ENCODE data around the gene HDAC7. TPM values are rescaled to one million over a fixed set of nuclear protein-coding genes. Genes with fewer than 3 reads are reported as not detected.

The HDAC7 gene
- total RNA-seq, 2 experiments from 2014 or later, result 180 to 207 TPM

DNA sequence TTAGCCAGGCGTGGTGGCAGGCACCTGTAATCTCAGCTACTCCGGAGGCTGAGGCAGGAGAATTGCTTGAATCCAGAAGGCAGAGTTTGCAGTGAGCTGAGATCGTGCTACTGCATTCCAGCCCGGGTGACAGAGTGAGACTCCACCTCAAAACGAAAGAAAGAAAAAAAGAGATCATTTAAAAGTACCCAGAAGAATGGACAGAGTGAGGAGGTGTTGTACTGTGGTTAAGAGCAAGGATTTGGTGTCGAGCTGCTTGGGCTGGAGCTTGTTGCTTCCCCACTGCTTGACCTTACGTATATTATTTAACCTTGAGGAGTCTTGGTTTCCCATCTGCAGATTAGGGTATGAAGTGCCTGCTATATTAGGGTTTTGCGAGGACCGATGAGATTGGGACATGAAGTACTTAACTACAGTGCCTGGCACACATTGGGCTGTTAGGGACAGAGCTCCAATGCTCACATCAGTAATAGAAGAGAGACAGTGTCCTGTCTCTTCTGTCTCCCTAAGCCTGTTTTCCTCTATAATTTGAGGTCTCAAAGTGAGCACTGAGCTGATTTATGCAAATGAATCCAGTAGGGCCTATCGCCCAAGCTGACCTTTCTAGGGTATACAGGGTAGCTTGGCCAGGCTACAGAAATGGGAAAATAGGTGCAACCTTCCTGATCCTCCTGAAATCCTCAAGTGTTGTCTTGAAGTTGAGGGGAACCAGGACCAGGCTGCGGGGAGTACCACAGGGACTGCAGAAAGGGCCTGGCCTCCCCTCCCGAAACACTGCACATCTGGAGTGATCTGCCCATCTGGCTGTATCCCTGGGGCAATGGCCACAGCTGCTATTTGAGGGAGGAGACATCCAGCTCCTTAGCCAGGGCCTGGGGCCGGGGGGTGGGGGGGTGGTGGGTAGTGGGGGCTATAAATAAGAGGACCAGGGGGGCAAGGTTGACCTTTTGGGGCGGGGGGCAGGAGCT lies 8.6 kb upstream of the HDAC7 start:
- no peak for ATAC-seq
- Mint-ChIP-seq H3K4me1 (ENCODE audit: low read depth) (peaks cover 89% of the 10 kb centered on the region), H3K4me3 (no peak overlapping the region)

DNA sequence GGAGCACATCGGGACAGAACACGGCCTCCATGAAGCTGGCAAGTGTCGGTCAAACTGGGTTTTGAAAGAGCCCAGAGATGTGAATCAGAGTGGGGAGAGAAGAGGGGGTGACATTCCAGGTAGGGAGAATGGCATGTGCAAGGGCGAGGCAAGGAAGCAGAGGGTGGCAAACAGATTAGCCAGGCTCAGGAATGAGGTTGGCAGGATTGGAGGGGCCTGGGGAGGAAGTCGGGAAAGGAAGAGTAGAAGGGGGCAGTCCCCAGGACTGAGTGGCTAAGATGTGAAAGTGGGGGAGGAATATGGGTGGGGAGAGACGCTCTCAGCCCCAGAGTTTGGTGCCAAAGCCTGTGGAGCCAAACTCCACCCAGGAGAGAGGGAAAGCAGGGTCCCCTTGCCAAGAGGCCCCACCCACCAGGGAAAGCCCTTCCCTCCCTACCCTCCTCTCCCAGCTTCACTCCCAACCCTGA lies 5.5 kb upstream of the HDAC7 start:
- DNase-seq (no peak), ATAC-seq (no peak)
- H3K9me3 Mint-ChIP-seq (ENCODE audit: insufficient read depth), result no peaks in the 10 kb centered on the region
- no peaks in the 10 kb centered on the region for H3K27me3 Mint-ChIP-seq (ENCODE audit: low read depth)
- ChIA-PET CTCF (interaction anchor here (1.2 to 21.0 kb wide), 4 partner anchors 8 to 59 kb away, joined by 3 to 1049 read pairs (median 14); partner anchors contain the start of gene HDAC7), POLR2A (interaction anchor here (0.9 to 2.1 kb wide), 4 partner anchors 8 to 17 kb away, joined by 3 to 14 read pairs (median 10); no protein-coding TSS in a partner anchor)
- peaks cover 85% of the 10 kb centered on the region for H3K4me1 Mint-ChIP-seq (ENCODE audit: low read depth)
- H3K27ac Mint-ChIP-seq, result peak overlapping the region; percentile 90
- no peak overlapping the region for H3K4me3 Mint-ChIP-seq
- H3K36me3 Mint-ChIP-seq (ENCODE audit: low read depth), result no peaks in the 10 kb centered on the region

More for the DNA sequence above, 8.6 kb upstream of the HDAC7 start:
- ChIA-PET POLR2A (interaction anchor here (0.6 to 16.4 kb wide), 3 partner anchors 10 to 134 kb away, joined by 3 to 642 read pairs (median 4); partner anchors contain the start of gene HDAC7), CTCF (interaction anchor here (0.9 to 21.0 kb wide), 4 partner anchors 10 to 113 kb away, joined by 3 to 1049 read pairs (median 26); partner anchors contain the start of gene HDAC7)
- Mint-ChIP-seq H3K9me3 (ENCODE audit: insufficient read depth) (no peaks in the 10 kb centered on the region), H3K36me3 (ENCODE audit: low read depth) (no peaks in the 10 kb centered on the region), H3K27me3 (ENCODE audit: low read depth) (no peaks in the 10 kb centered on the region), H3K27ac (peak overlapping the region; percentile 71)
- DNase-seq, result no peak

DNA sequence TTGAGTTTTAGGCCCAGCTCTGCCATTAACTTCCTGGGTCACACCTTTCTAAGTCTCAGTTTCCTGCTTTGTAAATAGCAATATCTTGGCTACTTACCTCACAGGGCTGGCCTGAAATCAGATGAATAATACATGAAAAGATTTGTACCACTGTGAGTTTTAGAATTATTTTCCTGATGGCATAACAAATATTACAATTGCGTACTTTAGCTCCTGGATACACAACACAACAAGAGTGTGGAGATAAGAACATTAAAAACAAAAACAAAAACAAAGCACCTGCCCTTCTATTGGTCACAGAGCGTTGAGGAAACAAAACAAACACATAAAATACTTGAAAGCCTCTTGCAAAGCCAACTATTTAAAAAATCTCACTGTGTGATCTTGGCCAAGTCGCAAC lies 4.9 kb upstream of the HDAC7 start:
- Mint-ChIP-seq H3K4me3 (no peak overlapping the region), H3K27me3 (ENCODE audit: low read depth) (no peaks in the 10 kb centered on the region), H3K36me3 (ENCODE audit: low read depth) (no peaks in the 10 kb centered on the region), H3K4me1 (ENCODE audit: low read depth) (peaks cover 83% of the 10 kb centered on the region), H3K9me3 (ENCODE audit: insufficient read depth) (no peaks in the 10 kb centered on the region), H3K27ac (peak overlapping the region; percentile 90)
- no peak for DNase-seq
- ChIA-PET CTCF (interaction anchor here (0.9 to 21.0 kb wide), 5 partner anchors 9 to 82 kb away, joined by 3 to 1049 read pairs (median 13); partner anchors contain the start of gene HDAC7), POLR2A (interaction anchor here (0.8 to 2.1 kb wide), 4 partner anchors 9 to 21 kb away, joined by 3 to 14 read pairs (median 10); no protein-coding TSS in a partner anchor)
- no peak for ATAC-seq

DNA sequence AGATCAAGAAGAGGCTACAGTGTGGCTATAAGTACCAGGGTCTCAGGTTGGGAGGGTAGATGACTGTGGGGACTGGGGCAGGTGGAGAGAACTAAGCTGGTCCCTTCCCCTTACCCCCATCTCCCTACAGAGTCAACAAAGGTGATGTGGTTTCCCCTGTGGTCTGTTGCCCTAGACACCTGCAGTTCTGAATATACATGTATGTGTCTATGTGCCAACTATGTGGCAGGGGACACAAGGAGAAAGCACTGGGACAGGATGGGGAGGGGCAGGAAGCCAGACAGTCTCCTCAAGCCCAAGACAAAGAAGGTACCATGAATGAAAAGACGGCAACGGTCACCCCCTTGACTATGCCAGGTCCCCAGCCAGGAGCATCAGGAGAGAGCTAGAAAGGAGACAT lies 4.5 kb upstream of the HDAC7 start:
- Mint-ChIP-seq H3K27ac (peak overlapping the region; percentile 90), H3K9me3 (ENCODE audit: insufficient read depth) (no peaks in the 10 kb centered on the region), H3K27me3 (ENCODE audit: low read depth) (no peaks in the 10 kb centered on the region), H3K4me3 (peak overlapping the region; percentile 3), H3K4me1 (ENCODE audit: low read depth) (peaks cover 79% of the 10 kb centered on the region), H3K36me3 (ENCODE audit: low read depth) (no peaks in the 10 kb centered on the region)
- ATAC-seq (peak; percentile 10), DNase-seq (peak; percentile 59)
- POLR2A ChIA-PET, result interaction anchor here (0.8 to 2.1 kb wide), 4 partner anchors 9 to 20 kb away, joined by 3 to 14 read pairs (median 10); no protein-coding TSS in a partner anchor
- CTCF ChIA-PET, result interaction anchor here (0.9 to 21.0 kb wide), 5 partner anchors 9 to 82 kb away, joined by 3 to 1049 read pairs (median 13); partner anchors contain the start of gene HDAC7

DNA sequence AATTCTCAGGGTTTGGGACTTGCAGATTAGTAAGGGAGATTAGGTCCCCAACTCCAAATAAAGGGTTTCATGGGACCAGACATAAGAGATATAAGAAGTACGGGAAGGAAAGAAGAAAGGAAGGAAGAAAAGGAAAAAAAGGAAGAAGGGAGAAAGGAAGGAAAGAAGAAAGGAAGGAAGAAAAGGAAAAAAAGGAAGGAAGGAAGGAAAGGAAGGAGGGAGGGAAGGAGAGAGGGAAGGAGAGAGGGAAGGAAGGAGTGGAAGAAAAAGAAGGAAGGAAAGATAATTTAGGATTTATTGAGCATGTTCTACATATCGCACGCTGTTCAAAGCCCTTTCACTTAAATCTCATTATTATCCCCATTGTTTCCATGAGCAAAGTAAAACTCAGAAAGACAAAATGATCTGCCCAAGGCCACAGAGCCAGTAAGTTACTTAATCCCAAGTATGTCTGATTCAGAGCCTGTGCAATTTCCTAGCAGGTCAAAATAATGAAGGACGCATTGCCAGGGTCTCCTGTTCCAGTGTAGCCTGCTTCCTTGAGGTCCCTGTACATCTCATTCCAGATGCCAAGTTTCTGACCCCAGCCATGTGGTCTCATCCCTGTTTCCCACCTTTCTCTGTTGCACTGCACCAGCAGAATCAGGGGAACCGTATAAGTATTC lies 3.9 kb upstream of the HDAC7 start:
- no peak for ATAC-seq
- POLR2A ChIA-PET, result interaction anchor here (0.8 to 20.2 kb wide), 7 partner anchors 10 to 18 kb away, joined by 4 to 642 read pairs (median 11); no protein-coding TSS in a partner anchor
- no peak overlapping the region for H3K4me3 Mint-ChIP-seq

DNA sequence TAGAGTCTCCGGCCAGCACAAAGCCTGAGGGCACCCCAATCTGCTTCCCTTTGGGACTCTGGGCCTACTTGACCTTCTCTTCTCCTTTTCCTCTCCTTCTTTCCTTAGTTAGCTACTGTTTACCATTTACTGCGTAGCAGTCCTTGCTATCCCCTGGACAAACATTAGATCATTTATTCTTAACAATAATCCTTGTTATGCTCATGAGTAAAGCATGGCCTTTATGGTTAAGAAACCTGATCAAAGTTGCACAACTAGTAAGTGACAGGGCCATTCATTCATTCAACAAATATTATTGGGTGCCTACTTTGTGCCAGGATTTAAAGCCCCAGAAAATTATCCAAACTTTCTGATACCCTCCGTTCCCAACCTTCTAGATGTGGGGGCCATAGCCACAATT lies 3.2 kb upstream of the HDAC7 start:
- H3K9me3 Mint-ChIP-seq (ENCODE audit: insufficient read depth), result no peaks in the 10 kb centered on the region

More for the DNA sequence above, 3.9 kb upstream of the HDAC7 start:
- CTCF ChIA-PET, result interaction anchor here (1.6 to 27.1 kb wide), 5 partner anchors 10 to 15 kb away, joined by 8 to 1049 read pairs (median 15); partner anchors contain the start of gene HDAC7
- H3K27me3 Mint-ChIP-seq (ENCODE audit: low read depth), result no peaks in the 10 kb centered on the region
- H3K4me1 Mint-ChIP-seq (ENCODE audit: low read depth), result peaks cover 73% of the 10 kb centered on the region
- peak overlapping the region; percentile 90 for H3K27ac Mint-ChIP-seq
- H3K36me3 Mint-ChIP-seq (ENCODE audit: low read depth), result peaks cover 5% of the 10 kb centered on the region
- no peak for DNase-seq
- no peaks in the 10 kb centered on the region for H3K9me3 Mint-ChIP-seq (ENCODE audit: insufficient read depth)

DNA sequence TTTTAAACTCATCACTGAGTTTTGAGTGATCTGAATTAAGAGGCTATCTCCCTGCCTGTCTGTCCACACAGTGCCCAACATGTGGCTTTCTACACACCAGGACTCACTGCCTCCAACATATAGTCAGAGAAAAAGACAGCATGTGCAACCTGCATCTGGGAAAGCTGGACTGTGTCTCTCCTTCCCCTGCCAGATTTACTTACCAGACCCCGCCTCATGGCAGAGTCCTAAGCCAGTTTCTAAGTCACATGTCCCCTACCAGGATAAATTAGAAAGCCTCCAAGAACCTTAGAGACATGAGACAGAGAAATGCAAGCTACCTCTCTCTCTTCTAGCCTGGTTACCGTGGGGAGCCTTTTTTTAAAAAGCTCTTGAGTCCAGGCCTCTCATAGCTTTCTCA lies 2.7 kb upstream of the HDAC7 start:
- POLR2A ChIA-PET, result interaction anchor here (0.8 to 20.2 kb wide), 4 partner anchors 9 to 17 kb away, joined by 4 to 642 read pairs (median 140); no protein-coding TSS in a partner anchor
- peaks cover 74% of the 10 kb centered on the region for H3K4me1 Mint-ChIP-seq (ENCODE audit: low read depth)
- CTCF ChIA-PET, result interaction anchor here (0.7 to 27.1 kb wide), 5 partner anchors 9 to 20 kb away, joined by 4 to 1049 read pairs (median 8); no protein-coding TSS in a partner anchor
- DNase-seq, result no peak
- ATAC-seq, result no peak
- no peak overlapping the region for H3K4me3 Mint-ChIP-seq
- no peaks in the 10 kb centered on the region for H3K27me3 Mint-ChIP-seq (ENCODE audit: low read depth)
- no peaks in the 10 kb centered on the region for H3K9me3 Mint-ChIP-seq (ENCODE audit: insufficient read depth)
- H3K36me3 Mint-ChIP-seq (ENCODE audit: low read depth), result peaks cover 16% of the 10 kb centered on the region
- no peak overlapping the region for H3K27ac Mint-ChIP-seq

More for the DNA sequence above, 3.2 kb upstream of the HDAC7 start:
- CTCF ChIA-PET, result interaction anchor here (0.7 to 27.1 kb wide), 4 partner anchors 10 to 21 kb away, joined by 4 to 1049 read pairs (median 9); no protein-coding TSS in a partner anchor
- H3K4me1 Mint-ChIP-seq (ENCODE audit: low read depth), result peaks cover 70% of the 10 kb centered on the region
- DNase-seq (no peak), ATAC-seq (no peak)
- H3K27ac Mint-ChIP-seq, result no peak overlapping the region
- peaks cover 12% of the 10 kb centered on the region for H3K36me3 Mint-ChIP-seq (ENCODE audit: low read depth)
- no peaks in the 10 kb centered on the region for H3K27me3 Mint-ChIP-seq (ENCODE audit: low read depth)
- POLR2A ChIA-PET, result interaction anchor here (0.8 to 20.2 kb wide), 4 partner anchors 9 to 17 kb away, joined by 4 to 642 read pairs (median 140); no protein-coding TSS in a partner anchor
- no peak overlapping the region for H3K4me3 Mint-ChIP-seq

DNA sequence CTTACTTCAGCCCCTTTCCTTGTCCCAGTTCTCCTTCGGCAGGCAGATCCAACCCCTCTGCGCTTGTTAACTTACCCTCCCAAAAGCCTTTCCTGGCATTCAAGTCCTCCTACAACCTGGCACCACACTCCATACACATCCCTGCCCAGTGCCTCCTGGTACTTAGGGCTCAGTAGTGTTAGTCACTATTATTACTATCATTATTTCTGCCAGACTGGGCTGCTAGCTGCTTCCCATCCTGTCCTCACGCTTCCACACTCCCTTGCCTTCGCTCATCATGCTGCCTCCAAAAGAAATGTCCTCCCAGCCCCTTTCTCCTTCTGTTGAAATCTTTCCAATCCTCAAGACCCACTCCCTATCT lies 1.6 kb upstream of the HDAC7 start:
- H3K4me1 Mint-ChIP-seq (ENCODE audit: low read depth), result peaks cover 75% of the 10 kb centered on the region
- H3K36me3 Mint-ChIP-seq (ENCODE audit: low read depth), result peaks cover 23% of the 10 kb centered on the region
- no peaks in the 10 kb centered on the region for H3K9me3 Mint-ChIP-seq (ENCODE audit: insufficient read depth)
- DNase-seq (no peak), ATAC-seq (no peak)
- ChIA-PET CTCF (interaction anchor here (0.8 to 27.1 kb wide), 5 partner anchors 8 to 13 kb away, joined by 3 to 1049 read pairs (median 8); no protein-coding TSS in a partner anchor), POLR2A (interaction anchor here (1.9 to 20.2 kb wide), 3 partner anchors 9 to 15 kb away, joined by 9 to 642 read pairs (median 272); no protein-coding TSS in a partner anchor)
- H3K4me3 Mint-ChIP-seq, result no peak overlapping the region
- H3K27me3 Mint-ChIP-seq (ENCODE audit: low read depth), result no peaks in the 10 kb centered on the region
- H3K27ac Mint-ChIP-seq, result no peak overlapping the region

DNA sequence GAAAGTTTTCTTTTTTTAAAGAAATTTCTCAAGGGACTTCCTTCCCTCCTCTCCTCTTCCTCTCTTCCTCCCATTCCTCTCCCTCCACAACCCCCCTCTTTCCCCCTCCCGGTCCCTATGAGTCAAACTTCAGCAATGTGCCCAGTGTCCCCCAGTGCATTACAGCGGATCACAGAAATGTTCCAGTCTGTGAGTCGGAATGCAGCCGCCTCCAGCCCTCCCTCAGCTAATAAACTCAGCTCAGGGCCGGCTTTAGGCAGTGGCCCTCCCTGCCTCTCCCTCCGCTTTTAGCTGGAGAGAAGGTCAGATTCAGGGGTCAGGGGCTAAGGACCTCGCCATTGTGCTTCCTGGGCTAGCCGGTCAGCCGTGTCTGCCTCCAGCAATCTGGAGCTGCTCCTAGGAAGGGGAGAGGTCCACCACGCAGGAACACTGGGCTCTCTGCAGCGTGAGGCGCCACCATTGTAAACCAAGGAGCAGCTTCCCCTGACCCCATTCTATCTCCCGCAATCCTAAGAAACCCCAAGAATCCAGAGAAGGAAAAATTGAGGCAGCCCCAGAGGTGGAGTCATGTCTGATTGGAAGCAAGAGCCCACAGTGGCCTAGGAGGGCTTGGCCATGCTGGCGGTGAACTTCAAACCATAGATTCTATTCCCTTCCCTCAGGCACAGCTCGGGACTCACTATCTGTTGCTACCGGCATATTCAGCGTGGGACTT lies 1.1 kb upstream of the HDAC7 start:
- CTCF ChIA-PET, result interaction anchor here (0.8 to 27.1 kb wide), 4 partner anchors 10 to 77 kb away, joined by 3 to 1049 read pairs (median 17); no protein-coding TSS in a partner anchor
- ATAC-seq (no peak), DNase-seq (no peak)
- peaks cover 76% of the 10 kb centered on the region for H3K4me1 Mint-ChIP-seq (ENCODE audit: low read depth)
- no peaks in the 10 kb centered on the region for H3K27me3 Mint-ChIP-seq (ENCODE audit: low read depth)
- peak overlapping the region; percentile 83 for H3K4me3 Mint-ChIP-seq
- H3K36me3 Mint-ChIP-seq (ENCODE audit: low read depth), result peaks cover 26% of the 10 kb centered on the region
- peak overlapping the region; percentile 91 for H3K27ac Mint-ChIP-seq
- H3K9me3 Mint-ChIP-seq (ENCODE audit: insufficient read depth), result no peaks in the 10 kb centered on the region
- POLR2A ChIA-PET, result interaction anchor here (11.6 to 20.2 kb wide), 2 partner anchors 13 to 15 kb away, joined by 272 to 642 read pairs; no protein-coding TSS in a partner anchor

All from activated CD8-positive, alpha-beta T cell treated with anti-CD3 and anti-CD28 coated beads, Interleukin-2, amount 10 ng/mL, durations not matched to agents 7 days and 5 days (primary cell).